Liver (tissue), 9 donors: ENCODE results near the gene ARHGAP6. TPM values are rescaled to one million over a fixed set of nuclear protein-coding genes. Genes with fewer than 3 reads are reported as not detected.

Experiments used
- DNase-seq: peaks from one replicate; pipeline ENCODE4 v3.0.0-alpha.2; 2017; ENCODE audit warnings: low spot score
- H3K27ac ChIP-seq, 2 donors: one replicate each; pipeline ENCODE4 v1.7.0; 2013; ENCODE audit warnings: inconsistent platforms in 2 of 2, low read length in 2 of 2, control low read depth in 1 of 2, low read depth in 1 of 2, mild to moderate bottlenecking in 1 of 2
- H3K27me3 ChIP-seq, 4 donors: one replicate each; pipeline versions ENCODE4 v1.6.1 to v1.7.0; 2013; ENCODE audit warnings: low read length in 3 of 4, inconsistent platforms in 1 of 4, mild to moderate bottlenecking in 1 of 4, moderate library complexity in 1 of 4; ENCODE audit not compliant: control insufficient read depth in 4 of 4, insufficient read depth in 4 of 4
- H3K36me3 ChIP-seq, 4 donors: one replicate each; pipeline versions ENCODE4 v1.6.1 to v1.7.0; 2013; ENCODE audit warnings: low read length in 3 of 4, mild to moderate bottlenecking in 3 of 4, low read depth in 1 of 4, moderate library complexity in 1 of 4; ENCODE audit not compliant: control insufficient read depth in 4 of 4, insufficient read depth in 3 of 4
- H3K4me1 ChIP-seq, 4 donors: one replicate each; pipeline versions ENCODE4 v1.6.1 to v1.7.0; 2013; ENCODE audit warnings: low read length in 3 of 4, mild to moderate bottlenecking in 3 of 4, moderate library complexity in 1 of 4; ENCODE audit not compliant: control insufficient read depth in 4 of 4, insufficient read depth in 4 of 4
- H3K4me3 ChIP-seq, 3 donors: one replicate each; pipeline versions ENCODE4 v1.6.1 to v1.7.0; 2013; ENCODE audit warnings: low read length in 3 of 3, control low read depth in 1 of 3, low read depth in 1 of 3, mild to moderate bottlenecking in 1 of 3
- H3K9ac ChIP-seq, 2 donors: one replicate each; pipeline ENCODE4 v1.7.0; 2013; ENCODE audit warnings: low read length in 2 of 2, mild to moderate bottlenecking in 2 of 2, moderate library complexity in 2 of 2, control low read depth in 1 of 2, low read depth in 1 of 2
- H3K9me3 ChIP-seq, 4 donors: one replicate each; pipeline versions ENCODE4 v1.6.1 to v1.7.0; 2013; ENCODE audit warnings: low read length in 3 of 4; ENCODE audit not compliant: control insufficient read depth in 4 of 4
- EGR1 ChIP-seq, 2 donors: IDR thresholded peaks; 2 replicates each; pipeline ENCODE4 v1.6.1; 2016 to 2018; ENCODE audit warnings: antibody characterized with exemption in 2 of 2, low read depth in 2 of 2
- FOXA1 ChIP-seq: IDR thresholded peaks from 2 replicates; pipeline ENCODE4 v1.6.1; 2016; ENCODE audit warnings: antibody characterized with exemption
- FOXA2 ChIP-seq: IDR thresholded peaks from 2 replicates; pipeline ENCODE4 v1.6.1; 2016; ENCODE audit warnings: antibody characterized with exemption
- GABPA ChIP-seq, 2 donors: IDR thresholded peaks in 1 of 2; conservative IDR thresholded peaks in 1 of 2; 2 replicates each; pipeline ENCODE4 v1.6.1; 2016; ENCODE audit warnings: antibody characterized with exemption in 2 of 2, mild to moderate bottlenecking in 1 of 2, moderate library complexity in 1 of 2
- HNF4A ChIP-seq, 2 donors: conservative IDR thresholded peaks; 2 replicates each; pipeline ENCODE4 v1.6.1; 2016; ENCODE audit warnings: antibody characterized with exemption in 2 of 2, mild to moderate bottlenecking in 2 of 2
- HNF4G ChIP-seq: IDR thresholded peaks from 2 replicates; pipeline ENCODE4 v1.6.1; 2016; ENCODE audit warnings: antibody characterized with exemption
- JUND ChIP-seq, 2 donors: IDR thresholded peaks; 2 replicates each; pipeline ENCODE4 v1.6.1; 2016; ENCODE audit warnings: antibody characterized with exemption in 2 of 2
- RAD21 ChIP-seq, 2 donors: IDR thresholded peaks; 2 replicates each; pipeline ENCODE4 v1.6.1; 2016; ENCODE audit warnings: antibody characterized with exemption in 2 of 2, mild to moderate bottlenecking in 2 of 2
- SP1 ChIP-seq: IDR thresholded peaks from 2 replicates; pipeline ENCODE4 v1.6.1; 2018; ENCODE audit warnings: antibody characterized with exemption, mild to moderate bottlenecking
- TAF1 ChIP-seq: conservative IDR thresholded peaks from 2 replicates; pipeline ENCODE4 v1.6.1; 2016; ENCODE audit warnings: antibody characterized with exemption, mild to moderate bottlenecking
- YY1 ChIP-seq: IDR thresholded peaks from 2 replicates; pipeline ENCODE4 v1.6.1; 2016; ENCODE audit warnings: antibody characterized with exemption, mild to moderate bottlenecking
- WGBS: extraction: QIAGEN DNeasy Blood & Tissue Kit; methylation state at CpG from one replicate; pipeline ENCODE4 v1.1.7; 2013; 5-methylcytosine and 5-hydroxymethylcytosine counted together
- polyA plus RNA-seq, 2 donors: library from polyadenylated mRNA; stranded (reverse) in 1 of 2; unstranded in 1 of 2; fragments of 200-250 nt in 1 of 2; fragments of >200 nt in 1 of 2; fragmentation: Nextera tagmentation in 1 of 2; extraction: Ambion mirVana in 1 of 2; gene quantifications; one replicate each; pipeline versions ENCODE4 v1.2.1 to v1.2.3, GENCODE V29; 2013 to 2015
- total RNA-seq, 2 donors: library from RNA; depleted of rRNA; stranded (reverse); fragments of >200 nt; gene quantifications; one replicate each; pipeline ENCODE4 v1.2.3, GENCODE V29; 2014
- TF ChIP-seq, protein P1 (sequence below): IDR thresholded peaks from 2 replicates; pipeline ENCODE4 v1.6.1; 2016; ENCODE audit warnings: antibody characterized with exemption
- TF ChIP-seq, protein P2 (sequence below): IDR thresholded peaks from 2 replicates; pipeline ENCODE4 v1.6.1; 2016; ENCODE audit warnings: antibody characterized with exemption, mild to moderate bottlenecking
- TF ChIP-seq, protein P3 (sequence below): IDR thresholded peaks from 2 replicates; pipeline ENCODE4 v1.6.1; 2016; ENCODE audit warnings: antibody characterized with exemption
- TF ChIP-seq, protein P4 (sequence below): IDR thresholded peaks from 2 replicates; pipeline ENCODE4 v1.6.1; 2016; ENCODE audit warnings: antibody characterized with exemption
- TF ChIP-seq, protein P5 (sequence below): fragments of 150-350 bp; IDR thresholded peaks from 2 replicates; pipeline ENCODE4 v1.5.1; 2017; ENCODE audit warnings: improper control_type of control experiment, low read depth, low read length; ENCODE audit not compliant: missing input control
- donor health status: healthy.
- donor health status: healthy.
- donor health status: healthy.
- donor health status: healthy.
- donor health status: healthy.

ARHGAP6 gene
- total and polyA plus RNA-seq, 4 donors, result 0.10 to 2.2 (median 0.65) TPM

DNA sequence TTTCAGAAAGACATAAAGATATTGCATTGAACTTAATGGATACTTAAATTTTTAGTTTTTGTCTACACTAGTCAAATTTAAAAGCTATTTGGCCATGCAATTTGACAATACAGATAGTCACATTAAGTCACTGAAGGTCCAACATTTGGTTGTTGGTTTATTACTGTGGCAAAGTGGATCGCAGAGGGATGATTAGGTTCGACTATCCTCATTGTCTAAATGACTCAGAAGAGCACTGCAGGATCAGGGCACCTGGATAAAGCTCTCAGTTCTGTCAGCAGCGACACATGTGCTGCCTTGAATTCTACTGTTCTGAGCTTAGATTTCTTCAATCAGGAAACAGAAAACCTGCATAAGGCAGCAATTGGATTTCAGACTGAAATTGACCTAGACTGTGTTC lies 241.8 kb downstream of the ARHGAP6 start:
- Histone ChIP-seq H3K27me3 (no peaks in the 10 kb centered on the region), H3K9ac (no peak overlapping the region), H3K4me1 (no peaks in the 10 kb centered on the region), H3K27ac (no peak overlapping the region), H3K9me3 (no peaks in the 10 kb centered on the region), H3K36me3 (no peaks in the 10 kb centered on the region), H3K4me3 (no peak overlapping the region)
- no peak for DNase-seq
- WGBS, result 88% methylated on average over 3 of the region's 3 CpGs
- TF ChIP-seq, protein P1, sequence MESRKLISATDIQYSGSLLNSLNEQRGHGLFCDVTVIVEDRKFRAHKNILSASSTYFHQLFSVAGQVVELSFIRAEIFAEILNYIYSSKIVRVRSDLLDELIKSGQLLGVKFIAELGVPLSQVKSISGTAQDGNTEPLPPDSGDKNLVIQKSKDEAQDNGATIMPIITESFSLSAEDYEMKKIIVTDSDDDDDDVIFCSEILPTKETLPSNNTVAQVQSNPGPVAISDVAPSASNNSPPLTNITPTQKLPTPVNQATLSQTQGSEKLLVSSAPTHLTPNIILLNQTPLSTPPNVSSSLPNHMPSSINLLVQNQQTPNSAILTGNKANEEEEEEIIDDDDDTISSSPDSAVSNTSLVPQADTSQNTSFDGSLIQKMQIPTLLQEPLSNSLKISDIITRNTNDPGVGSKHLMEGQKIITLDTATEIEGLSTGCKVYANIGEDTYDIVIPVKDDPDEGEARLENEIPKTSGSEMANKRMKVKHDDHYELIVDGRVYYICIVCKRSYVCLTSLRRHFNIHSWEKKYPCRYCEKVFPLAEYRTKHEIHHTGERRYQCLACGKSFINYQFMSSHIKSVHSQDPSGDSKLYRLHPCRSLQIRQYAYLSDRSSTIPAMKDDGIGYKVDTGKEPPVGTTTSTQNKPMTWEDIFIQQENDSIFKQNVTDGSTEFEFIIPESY, result no peak
- TF ChIP-seq JUND (IDR thresholded peaks at IDR 0.05), result no peak
- TF ChIP-seq, protein P2, sequence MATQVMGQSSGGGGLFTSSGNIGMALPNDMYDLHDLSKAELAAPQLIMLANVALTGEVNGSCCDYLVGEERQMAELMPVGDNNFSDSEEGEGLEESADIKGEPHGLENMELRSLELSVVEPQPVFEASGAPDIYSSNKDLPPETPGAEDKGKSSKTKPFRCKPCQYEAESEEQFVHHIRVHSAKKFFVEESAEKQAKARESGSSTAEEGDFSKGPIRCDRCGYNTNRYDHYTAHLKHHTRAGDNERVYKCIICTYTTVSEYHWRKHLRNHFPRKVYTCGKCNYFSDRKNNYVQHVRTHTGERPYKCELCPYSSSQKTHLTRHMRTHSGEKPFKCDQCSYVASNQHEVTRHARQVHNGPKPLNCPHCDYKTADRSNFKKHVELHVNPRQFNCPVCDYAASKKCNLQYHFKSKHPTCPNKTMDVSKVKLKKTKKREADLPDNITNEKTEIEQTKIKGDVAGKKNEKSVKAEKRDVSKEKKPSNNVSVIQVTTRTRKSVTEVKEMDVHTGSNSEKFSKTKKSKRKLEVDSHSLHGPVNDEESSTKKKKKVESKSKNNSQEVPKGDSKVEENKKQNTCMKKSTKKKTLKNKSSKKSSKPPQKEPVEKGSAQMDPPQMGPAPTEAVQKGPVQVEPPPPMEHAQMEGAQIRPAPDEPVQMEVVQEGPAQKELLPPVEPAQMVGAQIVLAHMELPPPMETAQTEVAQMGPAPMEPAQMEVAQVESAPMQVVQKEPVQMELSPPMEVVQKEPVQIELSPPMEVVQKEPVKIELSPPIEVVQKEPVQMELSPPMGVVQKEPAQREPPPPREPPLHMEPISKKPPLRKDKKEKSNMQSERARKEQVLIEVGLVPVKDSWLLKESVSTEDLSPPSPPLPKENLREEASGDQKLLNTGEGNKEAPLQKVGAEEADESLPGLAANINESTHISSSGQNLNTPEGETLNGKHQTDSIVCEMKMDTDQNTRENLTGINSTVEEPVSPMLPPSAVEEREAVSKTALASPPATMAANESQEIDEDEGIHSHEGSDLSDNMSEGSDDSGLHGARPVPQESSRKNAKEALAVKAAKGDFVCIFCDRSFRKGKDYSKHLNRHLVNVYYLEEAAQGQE, result no peak
- TF ChIP-seq TAF1, result no peak
- no peak for TF ChIP-seq GABPA (IDR thresholded peaks at IDR 0.05 in 1 of 2, conservative IDR thresholded peaks at IDR 0.05 in 1 of 2)
- TF ChIP-seq, protein P3, sequence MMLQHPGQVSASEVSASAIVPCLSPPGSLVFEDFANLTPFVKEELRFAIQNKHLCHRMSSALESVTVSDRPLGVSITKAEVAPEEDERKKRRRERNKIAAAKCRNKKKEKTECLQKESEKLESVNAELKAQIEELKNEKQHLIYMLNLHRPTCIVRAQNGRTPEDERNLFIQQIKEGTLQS, result no peak
- TF ChIP-seq, protein P4, sequence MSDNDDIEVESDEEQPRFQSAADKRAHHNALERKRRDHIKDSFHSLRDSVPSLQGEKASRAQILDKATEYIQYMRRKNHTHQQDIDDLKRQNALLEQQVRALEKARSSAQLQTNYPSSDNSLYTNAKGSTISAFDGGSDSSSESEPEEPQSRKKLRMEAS, result no peak
- TF ChIP-seq EGR1 (IDR thresholded peaks at IDR 0.05; ENCODE audit: low read depth in 2 of 2), result no peak
- TF ChIP-seq HNF4A (conservative IDR thresholded peaks at IDR 0.05), result no peak
- TF ChIP-seq, protein P5, sequence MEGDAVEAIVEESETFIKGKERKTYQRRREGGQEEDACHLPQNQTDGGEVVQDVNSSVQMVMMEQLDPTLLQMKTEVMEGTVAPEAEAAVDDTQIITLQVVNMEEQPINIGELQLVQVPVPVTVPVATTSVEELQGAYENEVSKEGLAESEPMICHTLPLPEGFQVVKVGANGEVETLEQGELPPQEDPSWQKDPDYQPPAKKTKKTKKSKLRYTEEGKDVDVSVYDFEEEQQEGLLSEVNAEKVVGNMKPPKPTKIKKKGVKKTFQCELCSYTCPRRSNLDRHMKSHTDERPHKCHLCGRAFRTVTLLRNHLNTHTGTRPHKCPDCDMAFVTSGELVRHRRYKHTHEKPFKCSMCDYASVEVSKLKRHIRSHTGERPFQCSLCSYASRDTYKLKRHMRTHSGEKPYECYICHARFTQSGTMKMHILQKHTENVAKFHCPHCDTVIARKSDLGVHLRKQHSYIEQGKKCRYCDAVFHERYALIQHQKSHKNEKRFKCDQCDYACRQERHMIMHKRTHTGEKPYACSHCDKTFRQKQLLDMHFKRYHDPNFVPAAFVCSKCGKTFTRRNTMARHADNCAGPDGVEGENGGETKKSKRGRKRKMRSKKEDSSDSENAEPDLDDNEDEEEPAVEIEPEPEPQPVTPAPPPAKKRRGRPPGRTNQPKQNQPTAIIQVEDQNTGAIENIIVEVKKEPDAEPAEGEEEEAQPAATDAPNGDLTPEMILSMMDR, result no peak
- TF ChIP-seq FOXA2, result no peak
- TF ChIP-seq FOXA1, result no peak
- TF ChIP-seq HNF4G, result no peak

DNA sequence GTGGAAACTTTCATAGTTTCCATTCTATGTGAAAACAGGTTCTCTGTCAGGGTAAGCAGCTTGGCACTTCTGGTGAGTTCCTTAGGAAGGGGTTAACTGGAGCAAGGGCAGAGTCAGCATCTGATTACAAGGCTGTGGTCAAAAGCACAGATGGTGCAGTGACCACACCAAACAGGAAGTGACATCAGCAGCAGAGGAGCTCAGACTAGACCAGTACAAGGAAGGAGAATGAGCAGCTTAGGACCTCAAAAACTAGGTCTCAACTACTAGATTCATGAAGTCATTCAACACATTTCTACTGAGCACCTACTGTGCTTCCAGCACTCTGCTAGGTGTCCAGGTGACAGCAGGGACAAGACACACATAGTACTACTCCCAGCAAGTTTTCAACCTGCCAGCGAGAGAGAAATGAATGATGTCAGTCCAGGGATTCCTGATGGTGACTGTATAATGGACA lies 242.3 kb downstream of the ARHGAP6 start:
- Histone ChIP-seq H3K9ac (no peak overlapping the region), H3K4me3 (no peak overlapping the region), H3K4me1 (no peaks in the 10 kb centered on the region), H3K27ac (no peak overlapping the region), H3K27me3 (no peaks in the 10 kb centered on the region), H3K36me3 (no peaks in the 10 kb centered on the region), H3K9me3 (no peaks in the 10 kb centered on the region)
- WGBS, result 97% methylated on average over 1 of the region's 1 CpG
- TF ChIP-seq, protein P2, result no peak
- no peak for TF ChIP-seq TAF1
- no peak for TF ChIP-seq YY1
- no peak for TF ChIP-seq JUND (IDR thresholded peaks at IDR 0.05)
- no peak for TF ChIP-seq FOXA2
- no peak for TF ChIP-seq FOXA1
- TF ChIP-seq HNF4G, result no peak
- TF ChIP-seq HNF4A (conservative IDR thresholded peaks at IDR 0.05), result no peak
- TF ChIP-seq, protein P4, result no peak
- TF ChIP-seq EGR1 (IDR thresholded peaks at IDR 0.05; ENCODE audit: low read depth in 2 of 2), result no peak
- TF ChIP-seq RAD21 (IDR thresholded peaks at IDR 0.05), result no peak
- TF ChIP-seq SP1, result no peak
- TF ChIP-seq, protein P1, result no peak
- TF ChIP-seq, protein P3, result no peak
- no peak for DNase-seq
